NCI-H1105 treated with DMSO at 0.1 percent for 48 hours (cell line): ENCODE measurements around the gene EYA2.
"Not testable (repeated sequence)": the region's sequence is repeated elsewhere in the genome, so short reads cannot be mapped to it uniquely, and the experiment has no call there.

ENCODE experiments used
- DNase-seq: peaks from one replicate; lab custom pipeline; 2025; lab: John Stamatoyannopoulos, UW

The EYA2 gene

DNA sequence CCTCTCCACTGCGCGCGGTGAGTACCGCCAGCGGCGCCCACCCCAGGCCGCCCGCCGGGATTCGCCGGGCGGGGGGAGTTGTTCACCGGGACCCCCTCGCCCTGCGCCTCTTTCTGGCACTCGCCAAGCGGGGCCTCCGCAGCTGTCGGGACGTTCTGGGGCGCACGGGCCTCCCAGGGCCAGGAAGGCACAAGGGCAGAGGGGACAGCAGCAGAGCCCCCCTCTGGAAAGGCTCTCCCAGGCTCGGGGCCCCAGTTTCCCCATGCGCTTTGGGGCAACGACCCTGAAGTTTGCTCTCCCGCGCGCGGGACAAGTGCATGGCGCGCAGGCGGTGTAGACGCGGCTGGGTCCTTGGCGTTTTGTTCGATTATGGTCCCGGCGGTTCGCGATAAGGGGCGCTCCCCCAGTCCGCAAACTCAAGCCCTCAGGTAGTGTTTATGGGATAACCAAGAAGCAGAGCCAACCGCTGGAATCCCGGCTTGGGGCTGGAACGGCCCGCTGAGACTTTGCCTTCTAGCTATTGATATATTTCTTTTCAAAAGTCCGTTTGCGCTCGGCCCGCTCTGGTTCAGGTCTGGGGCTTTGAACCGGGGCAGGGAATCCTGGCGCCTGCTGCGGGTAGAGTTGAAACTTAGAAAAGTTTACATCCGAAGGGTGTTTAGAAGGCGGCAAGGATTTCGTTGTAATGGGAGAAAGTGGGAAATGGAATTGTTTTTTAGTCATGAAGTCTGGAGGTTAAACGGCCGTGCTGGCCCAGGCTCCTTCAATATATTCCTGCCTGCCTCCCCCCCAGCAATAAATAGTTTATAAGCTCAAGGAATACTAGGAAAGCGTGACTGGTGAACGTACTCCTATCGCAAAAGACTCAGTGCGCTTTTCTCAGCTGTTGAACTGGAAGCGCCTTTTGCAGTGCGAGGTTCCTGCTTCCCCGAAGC is 595 bp downstream of the EYA2 start:
- DNase-seq: peak; percentile 54

DNA sequence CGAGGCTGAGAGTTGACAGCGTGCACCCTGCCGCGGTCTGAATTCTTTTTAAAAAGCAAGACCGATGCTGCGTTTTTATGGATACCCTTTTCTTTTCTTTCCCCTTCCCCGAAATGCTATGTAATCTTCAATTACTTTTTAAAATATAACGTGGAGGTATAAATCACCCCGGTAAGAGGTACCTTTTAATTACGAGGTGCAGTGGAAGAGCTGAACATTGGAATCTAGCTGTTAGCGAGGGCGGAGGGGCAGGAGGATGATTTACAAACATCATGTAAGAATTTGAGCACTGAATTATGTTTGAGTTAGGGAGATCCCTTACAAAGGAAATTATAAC is 1.2 kb downstream of the EYA2 start:
- DNase-seq: no peak

DNA sequence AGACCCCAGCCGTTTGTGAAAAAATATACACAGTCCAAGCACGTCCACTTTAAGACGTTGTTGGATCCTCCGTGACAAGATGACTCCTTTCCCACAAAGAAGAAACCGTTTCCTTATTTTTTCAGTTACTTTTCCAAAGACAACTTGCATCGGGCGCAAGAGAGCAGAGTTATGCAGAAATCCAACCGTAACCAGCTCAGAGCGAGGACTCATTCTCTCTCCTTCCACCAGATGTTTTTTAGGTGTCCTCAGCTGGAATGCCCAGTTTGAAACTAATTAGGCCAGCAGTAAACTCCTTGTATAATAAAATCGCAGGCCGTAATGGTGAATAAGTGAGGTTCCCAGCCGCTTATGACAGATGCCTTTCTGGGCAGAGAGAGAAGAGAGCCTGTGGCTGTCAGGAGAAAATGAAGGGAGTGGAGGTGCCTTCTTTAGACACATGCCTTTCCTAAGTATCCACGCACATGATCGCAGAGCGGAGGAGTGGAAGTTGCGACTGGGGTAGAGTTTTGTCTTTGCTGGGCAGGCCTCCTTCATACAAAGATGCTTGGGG is 2.8 kb downstream of the EYA2 start:
- DNase-seq: no peak

DNA sequence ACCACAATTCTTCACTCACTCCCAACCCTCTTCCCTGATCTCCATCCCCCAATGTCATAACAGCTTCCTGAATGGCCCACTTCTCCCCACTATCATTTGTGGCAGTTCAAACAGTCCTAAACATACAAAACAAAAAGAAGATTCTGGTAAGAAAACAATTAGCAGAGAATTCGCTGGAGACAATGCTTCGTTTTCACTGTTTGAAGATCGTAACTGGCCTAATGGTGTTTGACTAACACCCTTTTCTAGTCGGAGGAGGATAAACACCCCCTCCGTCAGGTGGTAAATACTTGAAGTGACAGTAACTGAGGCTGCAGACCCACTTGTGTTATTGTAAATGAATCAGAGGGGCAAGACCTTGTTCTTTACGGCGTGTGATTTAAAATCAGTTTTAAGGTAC is 3.8 kb downstream of the EYA2 start:
- DNase-seq: no peak

DNA sequence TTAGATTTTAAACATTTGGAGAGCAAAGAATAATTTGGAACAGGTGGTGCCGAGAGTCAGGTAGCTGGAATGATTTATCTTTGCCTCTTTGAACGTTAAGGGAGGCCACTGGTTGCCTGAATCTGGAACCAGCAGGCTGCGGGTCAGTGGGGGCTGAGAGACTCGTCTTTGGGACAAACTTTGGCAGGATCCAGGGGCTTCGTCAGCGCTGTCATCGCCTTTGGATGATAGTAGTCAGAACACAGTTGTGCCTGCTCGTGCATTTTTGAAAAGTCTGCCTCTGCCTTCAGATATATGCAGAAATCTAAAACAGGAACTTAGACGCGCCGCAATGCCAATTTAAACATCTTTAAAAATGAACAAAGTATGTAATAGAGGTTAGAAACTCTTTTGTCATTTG is 5.0 kb downstream of the EYA2 start:
- DNase-seq: no peak

DNA sequence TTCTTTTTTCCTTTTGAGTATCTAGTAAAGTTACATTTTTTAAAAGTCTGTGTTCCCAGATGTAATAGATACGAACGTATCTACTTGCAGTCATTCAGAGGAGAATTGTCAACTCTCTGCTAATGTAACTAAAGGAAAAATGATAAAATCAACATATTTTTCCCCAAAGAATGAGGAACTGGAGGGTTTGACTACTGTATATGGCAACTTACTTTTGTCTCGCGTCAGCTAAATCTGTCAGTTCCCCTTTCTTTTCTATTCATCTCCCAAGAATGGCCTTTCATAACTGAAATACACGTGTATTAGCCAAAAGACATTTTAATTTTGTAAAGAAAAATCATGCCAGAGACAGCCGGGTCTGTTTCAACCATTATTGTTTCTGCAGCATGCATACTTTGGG is 5.4 kb downstream of the EYA2 start:
- no peak for DNase-seq

DNA sequence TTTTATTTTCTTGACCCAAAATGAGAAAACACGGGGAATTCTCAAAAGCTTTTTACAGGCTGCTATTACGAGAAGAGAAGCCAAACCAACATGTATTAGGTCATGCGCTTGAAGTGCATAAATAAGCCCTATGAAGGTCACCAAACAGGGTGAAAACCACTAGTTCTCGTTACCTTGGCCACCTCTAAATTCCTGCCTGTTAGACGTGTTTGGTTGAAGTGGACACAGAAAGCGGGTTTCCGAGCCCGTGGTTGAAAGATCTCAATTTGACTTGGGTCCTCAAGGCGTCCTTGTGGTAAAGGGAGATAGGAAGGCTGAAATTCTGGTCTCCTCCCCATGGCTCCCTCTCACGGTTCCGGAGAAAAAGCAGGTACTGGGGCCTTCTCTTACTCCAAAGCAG is 6.2 kb downstream of the EYA2 start:
- DNase-seq: no peak

DNA sequence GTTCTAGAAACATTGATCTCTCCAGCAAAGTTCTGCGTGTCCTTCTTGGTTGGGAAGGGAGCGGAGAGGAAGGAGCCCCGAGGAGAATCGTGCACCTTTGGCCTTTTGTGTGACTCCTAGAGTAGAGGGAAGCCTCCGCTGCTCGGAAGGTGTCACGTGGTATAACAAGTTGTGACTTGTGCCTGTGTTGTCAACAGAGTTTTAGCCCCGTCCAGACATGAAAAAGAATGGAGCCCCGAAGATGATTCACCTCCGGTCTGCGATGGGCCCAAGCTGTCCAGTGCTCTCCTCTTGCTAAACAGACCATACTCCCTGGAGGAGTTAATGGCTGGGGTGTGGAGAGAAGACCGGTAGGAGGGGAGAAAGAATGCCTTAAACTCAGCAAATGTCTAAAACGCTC is 7.0 kb downstream of the EYA2 start:
- no peak for DNase-seq

DNA sequence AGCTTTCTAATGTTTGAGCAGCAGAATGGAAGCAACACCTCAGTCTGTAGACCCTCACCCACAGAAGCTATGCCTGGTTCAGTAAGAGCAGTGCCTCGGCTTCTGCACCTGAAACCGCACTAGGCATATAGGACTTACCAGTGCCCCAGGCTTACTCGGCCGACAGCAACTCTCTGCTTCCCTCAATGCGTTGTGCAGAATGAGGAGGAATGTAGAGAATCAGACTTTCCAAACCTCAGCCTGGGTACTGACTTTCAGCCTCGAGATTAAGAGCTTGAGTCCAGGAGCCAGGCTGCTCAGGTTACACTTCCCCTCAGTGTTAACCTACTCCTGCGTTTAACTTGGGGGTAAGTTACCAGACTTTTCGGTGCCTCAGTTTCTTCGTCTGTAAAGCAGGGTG is 8.6 kb downstream of the EYA2 start:
- no peak for DNase-seq

DNA sequence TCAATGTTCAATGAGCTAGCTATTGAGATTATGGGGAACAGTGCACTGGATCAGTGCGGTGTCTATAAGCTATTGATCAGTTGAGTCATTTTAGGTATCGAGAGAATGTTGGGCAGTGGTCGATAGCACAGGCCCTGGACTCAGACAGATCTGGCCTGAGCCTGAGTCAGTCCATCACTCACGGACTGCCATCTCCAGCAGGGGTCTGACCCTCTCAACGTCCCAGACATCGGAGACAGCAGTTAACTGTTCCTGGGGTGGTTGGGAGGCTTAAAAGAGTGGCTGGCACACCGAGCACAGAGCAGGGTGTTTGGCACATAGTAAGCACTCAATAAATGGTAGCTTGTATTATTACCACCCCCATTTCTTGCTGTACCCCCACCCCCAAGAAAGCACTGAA is 9.3 kb downstream of the EYA2 start:
- no peak for DNase-seq

DNA sequence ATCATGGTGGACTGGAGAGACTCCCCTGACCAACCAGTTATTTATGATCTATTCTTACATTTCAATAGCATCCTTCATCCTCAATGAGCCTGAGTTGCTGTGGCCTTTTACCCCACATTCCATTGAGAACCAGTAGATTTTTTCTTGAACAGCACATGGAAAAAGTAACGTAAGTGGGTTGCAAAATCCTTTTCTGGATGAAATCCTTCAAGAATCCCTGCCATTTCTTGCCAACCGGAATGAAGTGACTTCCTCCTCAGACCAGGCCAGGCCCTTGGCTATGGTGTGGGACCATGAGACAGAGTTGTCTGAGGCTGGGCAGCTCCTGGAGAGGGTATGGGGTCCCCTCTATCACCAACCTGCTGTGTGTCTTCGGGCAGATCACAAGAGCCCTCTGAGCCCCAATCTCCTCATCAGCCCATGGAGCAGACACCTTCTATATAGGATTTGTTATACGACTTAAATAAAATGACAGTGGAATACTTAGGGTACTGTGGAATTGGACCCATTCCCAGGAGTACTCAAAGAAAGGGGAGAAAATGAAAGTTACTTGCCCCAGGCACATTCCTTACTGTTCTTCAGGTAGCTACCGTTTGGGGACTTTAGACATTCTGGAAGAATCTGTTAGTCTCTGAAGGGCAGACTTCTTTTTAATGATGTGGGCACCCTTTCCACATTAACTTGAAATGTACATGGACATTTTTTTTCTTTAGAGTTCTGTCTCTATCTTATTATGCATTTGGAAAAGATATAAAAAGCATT is 10.9 kb downstream of the EYA2 start:
- no peak for DNase-seq

DNA sequence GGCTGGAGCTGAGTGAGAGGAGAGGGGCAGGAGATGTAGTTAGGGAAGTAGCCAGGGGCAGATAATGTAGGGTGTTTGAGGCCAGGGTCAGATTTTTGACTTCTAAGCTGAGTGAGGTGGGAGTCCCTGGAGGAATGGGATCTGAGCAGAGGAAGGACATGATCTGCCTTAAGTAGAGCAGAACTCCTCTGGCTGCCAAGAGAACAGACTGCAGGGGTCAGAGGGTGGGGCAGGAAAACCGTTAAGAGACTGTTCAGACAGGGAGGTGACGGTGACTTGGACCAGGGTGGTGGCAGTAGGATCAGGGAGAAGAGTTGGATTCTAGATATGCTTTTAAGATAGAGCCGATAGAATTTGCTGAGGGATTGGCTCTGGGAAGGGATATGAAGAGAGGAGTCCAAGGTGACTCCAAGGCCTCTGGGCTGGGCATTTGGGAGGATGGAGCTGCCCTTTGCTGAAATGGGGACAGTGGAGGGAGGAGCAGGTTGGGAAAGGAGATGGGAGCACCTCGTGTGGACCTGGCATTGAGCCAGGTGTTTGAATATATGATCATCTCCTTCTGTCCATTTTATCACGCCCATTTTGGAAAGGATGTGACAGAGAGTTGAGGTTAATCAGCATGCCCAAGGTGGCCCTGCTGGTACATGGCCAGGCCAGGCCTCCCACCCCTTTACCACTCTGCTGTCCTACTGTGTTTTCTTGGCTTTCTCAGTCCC is 18.8 kb downstream of the EYA2 start:
- DNase-seq: no peak

DNA sequence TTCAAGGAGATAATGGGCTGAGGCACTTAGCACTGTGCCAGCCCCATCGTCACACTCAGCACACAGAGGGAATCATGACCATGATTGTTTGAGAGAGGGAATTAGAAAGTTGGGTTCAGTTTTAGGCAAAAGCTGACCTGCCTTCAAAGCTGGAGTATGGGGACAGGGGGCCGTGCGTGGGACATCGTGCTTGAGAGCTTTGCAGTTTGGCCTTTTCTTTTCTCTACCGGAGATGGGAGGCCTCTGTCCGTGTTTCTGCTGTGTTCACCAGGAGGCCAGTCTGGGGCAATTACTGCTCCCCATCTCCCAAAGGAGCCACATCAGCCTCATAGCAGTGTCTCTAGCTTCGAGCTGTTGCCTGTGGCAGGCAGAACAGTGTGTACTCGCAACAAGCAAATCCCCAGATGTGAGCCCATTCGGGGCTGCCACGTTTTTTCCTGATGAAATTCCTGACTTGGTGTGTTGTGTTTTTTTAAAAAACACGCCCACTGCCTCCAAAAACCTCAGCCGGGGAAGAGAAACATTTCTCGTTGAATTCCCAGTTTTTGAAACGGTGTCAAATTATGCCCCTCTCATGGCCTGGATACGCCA is 20.2 kb downstream of the EYA2 start:
- DNase-seq: no peak

DNA sequence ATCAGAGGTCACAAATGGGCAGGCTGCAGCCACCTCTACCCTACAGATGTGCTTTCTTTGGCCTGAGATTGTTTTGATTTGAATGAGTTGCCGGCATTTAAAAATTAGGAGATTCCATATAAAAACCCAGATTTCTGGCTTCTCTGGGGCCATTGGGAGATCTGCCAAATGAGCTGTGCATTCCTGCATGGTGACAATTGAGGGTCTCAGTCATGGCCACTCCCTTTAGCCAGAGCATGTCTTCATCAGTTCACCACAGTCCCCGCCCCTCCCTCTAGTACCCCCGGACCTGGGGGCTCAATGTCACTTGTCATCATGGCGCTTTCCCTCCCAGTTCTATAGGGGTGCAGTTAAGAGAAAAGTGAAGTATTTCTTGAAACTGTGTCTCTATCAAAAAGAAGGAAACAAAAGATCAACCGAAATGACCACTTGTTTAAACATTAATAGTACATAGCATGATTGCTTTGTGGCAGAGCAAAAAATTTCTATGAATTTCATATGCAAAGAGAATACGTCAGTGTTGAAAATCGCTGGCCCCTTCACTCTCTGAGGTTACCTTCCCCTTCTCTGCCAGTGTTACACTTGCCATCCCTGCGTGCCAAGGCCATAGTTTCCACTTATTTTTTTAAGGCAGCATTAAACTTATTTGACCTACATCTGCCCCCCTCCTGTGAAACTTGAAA is 21.1 kb downstream of the EYA2 start:
- DNase-seq: no peak

DNA sequence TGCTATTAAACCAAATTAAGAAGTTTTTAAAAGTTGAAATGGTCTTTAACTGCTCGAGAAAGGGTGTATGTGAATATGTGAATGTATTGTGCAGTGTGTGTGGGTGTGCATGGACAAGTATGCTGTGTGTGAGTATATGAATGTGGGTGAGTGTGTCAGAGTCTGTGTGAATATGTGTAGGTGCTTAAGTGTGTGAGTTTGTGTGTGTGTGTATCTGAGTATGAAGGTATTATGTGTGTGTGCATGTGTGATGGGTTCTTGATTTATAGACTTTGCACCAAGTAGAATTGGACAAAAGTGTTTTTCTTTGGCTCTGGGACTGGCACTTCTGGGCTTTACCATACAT is 21.6 kb downstream of the EYA2 start:
- DNase-seq: no peak

DNA sequence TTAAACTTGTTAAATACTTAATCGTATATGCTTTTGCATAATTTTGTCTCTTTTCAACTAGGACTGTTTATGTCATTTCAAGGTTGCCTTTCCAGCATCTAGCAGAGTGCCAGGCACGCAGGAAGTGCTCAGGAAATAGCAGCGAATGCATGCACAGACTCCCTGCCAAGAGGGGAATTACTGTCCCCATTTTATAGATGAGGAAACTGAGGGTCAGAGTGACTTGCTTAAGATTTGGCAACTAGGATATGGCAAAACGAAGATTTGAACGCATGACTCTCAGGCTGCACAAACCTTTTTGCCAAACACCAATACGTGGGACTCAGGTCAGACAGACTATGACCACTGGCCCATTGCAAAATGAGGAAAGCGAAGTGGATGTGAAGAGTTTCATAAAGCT is 22.5 kb downstream of the EYA2 start:
- no peak for DNase-seq

DNA sequence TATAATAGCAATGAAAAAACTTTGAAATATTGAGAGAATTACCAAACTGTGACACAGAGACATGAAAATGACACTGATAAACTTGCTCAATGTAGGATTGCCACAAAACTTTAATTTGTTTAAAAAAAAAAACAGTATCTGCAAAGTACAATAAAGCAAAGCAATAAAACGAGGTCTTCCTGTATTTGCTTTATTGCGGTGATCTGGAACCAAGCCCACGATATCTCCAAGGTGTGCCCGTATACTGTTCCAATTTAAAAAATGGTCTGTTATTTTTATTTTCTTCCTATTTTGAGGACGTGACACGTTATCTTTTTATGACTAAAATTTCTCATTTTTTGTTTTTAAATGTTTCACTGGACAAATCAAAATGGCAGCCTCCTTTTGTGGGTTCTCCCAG is 25.5 kb downstream of the EYA2 start:
- DNase-seq: no peak

DNA sequence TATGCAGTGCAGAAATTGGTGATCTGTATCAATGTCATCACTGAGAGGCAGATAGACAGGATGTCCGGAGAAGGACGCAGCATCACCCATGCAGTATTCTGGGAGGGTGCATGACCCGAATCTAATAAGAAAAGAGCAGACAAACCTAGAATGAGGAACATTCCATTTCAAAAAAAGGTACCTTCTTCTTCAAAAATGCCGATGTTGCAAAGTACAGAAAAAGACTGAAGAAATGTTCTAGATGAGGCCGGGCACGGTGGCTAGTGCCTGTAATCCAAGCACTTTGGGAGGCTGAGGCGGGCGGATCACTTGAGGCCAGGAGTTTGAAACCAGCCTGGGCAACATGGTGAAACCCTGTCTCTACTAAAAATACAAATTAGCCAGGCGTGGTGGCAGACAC is 28.2 kb downstream of the EYA2 start:
- DNase-seq: not testable (repeated sequence)

DNA sequence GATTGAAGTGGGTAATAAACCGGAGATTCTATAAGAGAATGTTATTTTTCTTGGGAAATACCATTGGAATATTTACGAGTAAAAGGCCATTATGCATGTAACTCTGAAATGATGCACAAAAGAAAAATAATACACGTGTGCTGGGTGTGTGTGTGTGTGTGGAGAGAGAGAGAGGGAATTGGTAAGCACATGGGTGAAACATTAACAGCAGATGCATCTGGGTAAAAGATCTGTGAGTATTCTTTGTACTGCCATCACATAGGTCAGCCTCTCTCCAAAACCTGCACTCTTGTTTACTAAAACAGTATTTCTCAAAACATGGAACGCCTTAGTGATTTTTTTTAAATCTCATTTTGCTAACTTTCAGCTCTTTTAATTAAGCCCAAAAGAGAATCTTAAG is 28.9 kb downstream of the EYA2 start:
- no peak for DNase-seq

DNA sequence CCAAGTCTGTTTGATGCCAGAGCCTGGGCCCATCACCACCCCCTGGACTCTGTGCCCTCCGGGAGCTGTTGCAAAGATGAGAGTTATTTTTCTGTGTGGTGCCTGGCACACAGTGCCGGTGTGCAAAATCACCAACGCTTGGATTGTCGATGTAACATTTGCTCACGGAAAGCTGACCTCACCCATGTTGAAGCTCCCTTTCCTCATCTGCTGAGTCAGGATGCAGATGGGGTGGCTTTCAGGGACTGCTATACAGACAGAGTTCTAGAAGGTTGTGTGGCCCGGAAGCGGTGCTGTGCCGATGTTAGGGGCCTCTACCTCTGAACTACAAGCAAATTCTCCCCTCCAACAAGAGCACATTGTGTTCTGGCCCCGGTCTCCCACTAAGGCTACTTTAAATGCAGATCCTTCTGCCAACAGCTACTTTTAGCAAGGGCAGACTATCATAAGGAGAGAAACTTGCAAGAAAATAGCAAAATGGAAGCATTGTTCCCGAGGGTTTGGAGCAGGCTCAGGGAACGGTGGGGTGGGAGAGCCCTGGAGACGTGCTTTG is 34.0 kb downstream of the EYA2 start:
- no peak for DNase-seq

DNA sequence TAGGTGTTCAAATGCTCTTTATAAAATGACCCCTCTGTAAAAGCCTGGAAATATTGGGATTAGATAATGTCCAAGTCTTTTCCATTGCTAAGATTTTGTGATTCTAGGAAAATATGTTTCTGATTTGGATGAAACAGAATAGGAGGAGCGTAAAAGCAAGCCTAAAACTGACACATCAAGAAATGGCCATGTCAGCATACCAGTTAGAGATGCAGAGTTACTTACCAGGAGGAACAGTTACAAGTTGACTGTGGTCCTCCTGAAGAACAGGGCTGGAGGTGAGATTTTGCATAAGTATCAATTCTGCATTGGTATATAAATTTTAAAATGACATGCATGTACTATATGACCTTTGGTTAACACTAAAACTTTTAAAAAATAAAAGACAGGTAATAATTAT is 35.3 kb downstream of the EYA2 start:
- DNase-seq: no peak
